WI38 (cell line): ENCODE data around the gene XAB2.

Source experiments
- H3K4me3 ChIP-seq: 2 replicates; pipeline ENCODE4 v1.5.1; 2011; ENCODE audit warnings: low read depth, mild to moderate bottlenecking, control low read depth, low read length
- CTCF ChIP-seq: IDR thresholded peaks from 2 replicates; pipeline ENCODE4 v1.5.1; 2012; ENCODE audit warnings: low read depth, mild to moderate bottlenecking, control low read depth, low read length

Gene XAB2

GRCh38 chr19:7607212-7607873, 22.0 kb downstream of the XAB2 start:
- TF ChIP-seq CTCF = no peak

DNA sequence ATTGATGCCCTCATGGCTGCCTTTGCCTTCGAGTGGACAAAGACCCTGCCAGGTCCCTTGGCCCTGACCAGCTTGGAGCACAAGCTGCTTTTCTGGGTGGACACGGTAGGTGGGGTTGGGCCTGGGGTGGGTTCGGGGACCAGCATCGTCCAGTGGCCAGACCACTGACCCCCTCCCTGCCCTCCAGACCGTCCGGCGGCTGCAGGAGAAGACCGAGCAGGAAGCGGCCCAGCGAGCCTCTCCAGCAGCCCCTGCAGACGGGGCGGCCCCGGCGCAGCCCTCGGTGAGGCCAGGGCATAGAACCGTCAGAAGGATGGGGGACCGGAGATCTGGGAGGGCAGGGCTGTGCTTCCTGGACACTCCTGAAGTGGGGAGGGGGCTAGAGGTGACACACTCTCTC, 23.1 kb downstream of the XAB2 start:
- TF ChIP-seq CTCF = no peak
- H3K4me3 ChIP-seq = no peak overlapping the region

More at GRCh38 chr19:7607212-7607873, 22.0 kb downstream of the XAB2 start:
- no peak overlapping the region for H3K4me3 ChIP-seq

DNA sequence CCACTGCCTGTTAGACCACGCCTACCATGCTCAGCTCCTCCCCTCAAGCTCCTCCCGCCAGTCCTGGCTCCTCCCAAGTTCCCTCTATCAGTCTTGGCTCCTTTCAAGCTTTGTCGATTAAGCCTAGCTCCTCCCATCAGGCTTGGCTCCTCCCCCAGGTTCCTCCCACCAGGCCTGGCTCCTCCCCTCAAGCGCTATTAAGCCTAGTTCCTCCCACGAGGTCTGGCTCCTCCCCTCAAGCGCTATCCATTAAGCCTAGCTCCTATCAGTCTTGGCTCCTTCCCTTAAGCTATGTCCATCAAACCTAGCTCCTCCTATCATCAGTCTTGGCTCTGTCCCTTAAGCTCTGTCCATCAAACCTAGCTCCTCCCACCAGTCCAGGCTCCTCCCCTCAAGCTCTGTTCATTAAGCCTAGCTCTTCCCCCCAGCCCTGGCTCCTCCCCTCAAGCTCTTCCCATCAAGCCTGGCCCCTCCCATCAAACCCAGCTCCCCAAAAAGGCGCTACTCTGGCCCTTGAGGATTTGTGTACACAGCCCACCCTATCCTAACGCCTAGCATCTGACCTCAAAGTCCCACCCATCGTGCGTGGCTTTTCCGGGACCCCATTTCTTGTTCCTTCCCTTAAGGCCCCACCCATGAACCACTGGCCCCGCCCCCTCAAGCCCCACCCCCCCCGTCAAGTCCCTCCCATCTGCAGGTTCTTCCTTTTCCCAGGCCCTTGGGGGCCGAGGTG, 23.7 kb downstream of the XAB2 start:
- H3K4me3 ChIP-seq = no peak overlapping the region
- no peak for TF ChIP-seq CTCF

DNA sequence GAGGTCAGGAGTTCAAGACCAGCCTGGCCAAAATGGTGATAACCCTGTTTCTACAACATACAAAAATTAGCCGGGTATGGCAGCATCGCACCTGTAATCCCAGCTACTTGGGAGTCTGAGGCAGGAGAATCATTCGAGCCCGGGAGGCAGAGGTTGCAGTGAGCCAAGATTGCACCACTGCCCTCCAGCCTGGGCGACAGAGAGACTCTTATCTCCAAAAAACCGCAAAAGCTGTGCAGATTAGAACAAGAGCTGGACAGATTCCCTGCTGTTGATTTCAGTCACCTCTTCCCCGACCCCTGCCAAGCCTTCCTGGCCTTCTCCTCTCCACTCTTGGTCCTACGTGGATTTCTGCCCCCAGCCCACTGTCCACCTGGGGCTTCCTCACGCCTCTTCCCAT, 25.4 kb downstream of the XAB2 start:
- H3K4me3 ChIP-seq = no peak overlapping the region
- TF ChIP-seq CTCF = no peak

GRCh38 chr19:7602935-7603497, 26.3 kb downstream of the XAB2 start:
- H3K4me3 ChIP-seq = no peak overlapping the region
- TF ChIP-seq CTCF = no peak

DNA sequence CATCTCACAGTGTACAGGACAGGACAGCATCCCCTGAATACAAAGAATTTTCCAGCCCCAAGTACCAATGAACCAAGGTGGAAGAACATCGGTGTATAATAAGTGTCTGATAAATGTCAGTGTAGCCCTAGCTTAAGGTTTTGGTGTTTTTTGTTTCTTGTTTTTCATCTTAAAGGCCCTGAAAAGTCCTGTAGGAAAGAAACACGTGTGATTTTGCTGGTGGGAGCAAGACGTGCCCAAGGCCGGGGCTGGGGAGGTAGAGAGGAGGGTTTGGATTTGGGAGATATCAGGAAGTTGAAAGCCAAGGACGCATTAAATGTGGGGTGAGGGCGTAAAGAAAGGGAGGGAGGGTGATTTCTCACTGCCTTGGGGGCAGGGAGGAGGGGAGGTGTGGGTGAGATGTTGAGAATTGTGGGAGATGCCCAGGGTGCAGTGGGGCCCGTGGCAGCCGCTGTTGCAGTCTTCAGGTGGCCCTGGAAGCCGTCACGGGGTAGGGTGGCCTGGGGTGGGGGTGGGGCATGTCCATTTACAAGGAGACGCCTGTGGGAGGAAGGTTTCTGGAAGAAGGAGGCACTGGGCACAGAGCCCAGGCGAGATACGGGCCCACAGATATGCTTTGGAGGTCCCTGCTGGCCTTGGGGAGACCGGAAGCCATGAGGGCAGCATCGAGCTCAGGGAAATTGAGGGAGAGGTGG, 27.0 kb downstream of the XAB2 start:
- H3K4me3 ChIP-seq = no peak overlapping the region
- no peak for TF ChIP-seq CTCF
